Osteocyte (in vitro differentiated cells): ENCODE measurements around the gene ZNRF3. TPM values are rescaled to one million over a fixed set of nuclear protein-coding genes. Genes with fewer than 3 reads are reported as not detected.

Experiments used
- DNase-seq: peaks from one replicate; pipeline ENCODE4 v3.0.0; 2021; ENCODE audit warnings: mixed read lengths; ENCODE audit not compliant: unreplicated experiment; ENCODE audit errors: extremely low spot score
- H3K27ac Mint-ChIP-seq: one replicate; pipeline ENCODE4 v1.8.0; 2021; ENCODE audit warnings: mild to moderate bottlenecking, mixed read lengths; ENCODE audit not compliant: unreplicated experiment
- H3K27me3 Mint-ChIP-seq: one replicate; pipeline ENCODE4 v1.8.0; 2021; ENCODE audit warnings: mixed read lengths; ENCODE audit not compliant: unreplicated experiment
- H3K36me3 Mint-ChIP-seq: one replicate; pipeline ENCODE4 v1.8.0; 2021; ENCODE audit warnings: mixed read lengths; ENCODE audit not compliant: unreplicated experiment
- H3K4me1 Mint-ChIP-seq: one replicate; pipeline ENCODE4 v1.8.0; 2021; ENCODE audit warnings: mixed read lengths; ENCODE audit not compliant: unreplicated experiment
- H3K4me3 Mint-ChIP-seq: one replicate; pipeline ENCODE4 v1.8.0; 2021; ENCODE audit warnings: mild to moderate bottlenecking, moderate library complexity, mixed read lengths; ENCODE audit not compliant: unreplicated experiment
- H3K9me3 Mint-ChIP-seq: one replicate; pipeline ENCODE4 v1.8.0; 2021; ENCODE audit warnings: mixed read lengths; ENCODE audit not compliant: unreplicated experiment
- CTCF ChIP-seq: fragments of 200-600 bp; sonication (generic); IDR thresholded peaks from 2 replicates; pipeline ENCODE4 v1.5.0; 2021; ENCODE audit warnings: antibody characterized with exemption, mild to moderate bottlenecking, moderate library complexity
- total RNA-seq: library from RNA; stranded (reverse); gene quantifications from 2 replicates; pipeline ENCODE4 v1.2.1, GENCODE V29; 2021

The ZNRF3 gene
- total RNA-seq, 1 donor from 2014 or later = 6.4 TPM

GRCh38 chr22:29078036-29078868, 194.9 kb downstream of the ZNRF3 start:
- Mint-ChIP-seq H3K9me3 (no peaks in the 10 kb centered on the region), H3K27ac (no peak overlapping the region), H3K4me3 (no peak overlapping the region), H3K36me3 (no peaks in the 10 kb centered on the region), H3K4me1 (peaks cover 1% of the 10 kb centered on the region), H3K27me3 (peaks cover 2% of the 10 kb centered on the region)
- DNase-seq = no peak
- no peak for TF ChIP-seq CTCF

GRCh38 chr22:29078869-29079207, 195.5 kb downstream of the ZNRF3 start:
- DNase-seq = no peak
- H3K4me3 Mint-ChIP-seq = no peak overlapping the region
- H3K36me3 Mint-ChIP-seq = no peaks in the 10 kb centered on the region
- no peak for TF ChIP-seq CTCF
- peaks cover 2% of the 10 kb centered on the region for H3K27me3 Mint-ChIP-seq
- no peak overlapping the region for H3K27ac Mint-ChIP-seq
- H3K4me1 Mint-ChIP-seq = peaks cover 1% of the 10 kb centered on the region
- no peaks in the 10 kb centered on the region for H3K9me3 Mint-ChIP-seq

- no peaks in the 10 kb centered on the region for H3K36me3 Mint-ChIP-seq
- H3K4me1 Mint-ChIP-seq = peaks cover 1% of the 10 kb centered on the region
- DNase-seq = no peak
- no peak overlapping the region for H3K27ac Mint-ChIP-seq
- H3K4me3 Mint-ChIP-seq = no peak overlapping the region
- H3K27me3 Mint-ChIP-seq = peaks cover 2% of the 10 kb centered on the region
- no peaks in the 10 kb centered on the region for H3K9me3 Mint-ChIP-seq
- no peak for TF ChIP-seq CTCF
Observed at GRCh38 chr22:29079218-29079901, 196.0 kb downstream of the ZNRF3 start.

- Mint-ChIP-seq H3K9me3 (no peaks in the 10 kb centered on the region), H3K4me1 (peaks cover 1% of the 10 kb centered on the region), H3K27me3 (no peaks in the 10 kb centered on the region), H3K36me3 (no peaks in the 10 kb centered on the region), H3K27ac (no peak overlapping the region), H3K4me3 (no peak overlapping the region)
- DNase-seq = no peak
- TF ChIP-seq CTCF = no peak
Observed at GRCh38 chr22:29080106-29080975, 197.0 kb downstream of the ZNRF3 start.
